ENCODE results near the gene MTA1. TPM values are rescaled to one million over a fixed set of nuclear protein-coding genes. Genes with fewer than 3 reads are reported as not detected.
A peak's percentile ranks its signal among the peaks of the same experiment; 100 is the strongest.

Gene MTA1
- total RNA-seq, 3 donors from 2014 or later (not counting 1 experiment from before 2014, with no cell fraction given) = 104 to 125 (median 112) TPM

- DNase-seq (peak in 1 of 2 donors; percentile 88), ATAC-seq (peak; percentile 8 to 31 (median 26))
- Mint-ChIP-seq H3K4me3 (peak overlapping the region; percentile 68), H3K27me3 (ENCODE audit: low read depth in 2 of 2) (peaks cover 0 to 9% of the 10 kb centered on the region in 2 donors), H3K36me3 (no peaks in the 10 kb centered on the region), H3K4me1 (peaks cover 12 to 54% of the 10 kb centered on the region in 2 donors), H3K9me3 (no peaks in the 10 kb centered on the region), H3K27ac (peak overlapping the region; percentile 81 to 89)
- no peak for TF ChIP-seq CTCF (IDR thresholded peaks at IDR 0.05)
- Histone ChIP-seq H3K27me3 (ENCODE audit: control insufficient read depth, insufficient read depth, low read length) (peaks cover 24% of the 10 kb centered on the region), H3K9me3 (ENCODE audit: control insufficient read depth, insufficient read depth, low read length) (no peaks in the 10 kb centered on the region), H3K4me1 (ENCODE audit: control insufficient read depth, insufficient read depth, low read length) (peaks cover 77% of the 10 kb centered on the region), H3K4me3 (ENCODE audit: low read length) (no peak overlapping the region), H3K36me3 (ENCODE audit: control insufficient read depth, insufficient read depth, low read length) (no peaks in the 10 kb centered on the region), H3K27ac (ENCODE audit: low read length) (peak overlapping the region; percentile 57)
- WGBS (ENCODE audit: insufficient coverage) = 10% methylated on average over 52 of the region's 56 CpGs
- intact Hi-C loops (cut with micrococcal nuclease) = no loop called here
These were observed 58.2 kb downstream of the MTA1 start for GRCh38 chr14:105477660-105478397.

GRCh38 chr14:105478398-105479251 lies 59.0 kb downstream of the MTA1 start:
- H3K9me3 ChIP-seq (ENCODE audit: control insufficient read depth, insufficient read depth, low read length) = no peaks in the 10 kb centered on the region
- no peak for ATAC-seq
- H3K4me1 ChIP-seq (ENCODE audit: control insufficient read depth, insufficient read depth, low read length) = peaks cover 81% of the 10 kb centered on the region
- no peaks in the 10 kb centered on the region for H3K36me3 ChIP-seq (ENCODE audit: control insufficient read depth, insufficient read depth, low read length)
- H3K4me3 Mint-ChIP-seq = no peak overlapping the region
- H3K27ac ChIP-seq (ENCODE audit: low read length) = no peak overlapping the region
- TF ChIP-seq CTCF (IDR thresholded peaks at IDR 0.05) = no peak
- peaks cover 23% of the 10 kb centered on the region for H3K27me3 ChIP-seq (ENCODE audit: control insufficient read depth, insufficient read depth, low read length)
- peaks cover 12 to 54% of the 10 kb centered on the region in 2 donors for H3K4me1 Mint-ChIP-seq
- WGBS (ENCODE audit: insufficient coverage) = 48% methylated on average over 80 of the region's 81 CpGs
- peaks cover 0 to 6% of the 10 kb centered on the region in 2 donors for H3K27me3 Mint-ChIP-seq (ENCODE audit: low read depth in 2 of 2)
- DNase-seq = peak in 1 of 2 donors; percentile 67
- no peaks in the 10 kb centered on the region for H3K36me3 Mint-ChIP-seq
- H3K4me3 ChIP-seq (ENCODE audit: low read length) = no peak overlapping the region
- intact Hi-C loops (cut with micrococcal nuclease) = no loop called here
- peak overlapping the region in 1 of 2 donors; percentile 100 for H3K27ac Mint-ChIP-seq
- no peaks in the 10 kb centered on the region for H3K9me3 Mint-ChIP-seq

- no peak for TF ChIP-seq CTCF (IDR thresholded peaks at IDR 0.05)
- H3K36me3 Mint-ChIP-seq = no peaks in the 10 kb centered on the region
- peaks cover 0 to 3% of the 10 kb centered on the region in 2 donors for H3K27me3 Mint-ChIP-seq (ENCODE audit: low read depth in 2 of 2)
- no peaks in the 10 kb centered on the region for H3K9me3 ChIP-seq (ENCODE audit: control insufficient read depth, insufficient read depth, low read length)
- H3K4me1 Mint-ChIP-seq = peaks cover 12 to 56% of the 10 kb centered on the region in 2 donors
- ATAC-seq (no peak), DNase-seq (peak in 1 of 2 donors; percentile 60)
- intact Hi-C loops (cut with micrococcal nuclease) = no loop called here
- WGBS (ENCODE audit: insufficient coverage) = 44% methylated on average over 34 of the region's 34 CpGs
- H3K27me3 ChIP-seq (ENCODE audit: control insufficient read depth, insufficient read depth, low read length) = peaks cover 20% of the 10 kb centered on the region
- peak overlapping the region; percentile 49 for H3K4me3 Mint-ChIP-seq
- peaks cover 86% of the 10 kb centered on the region for H3K4me1 ChIP-seq (ENCODE audit: control insufficient read depth, insufficient read depth, low read length)
- no peak overlapping the region for H3K27ac ChIP-seq (ENCODE audit: low read length)
- no peak overlapping the region for H3K4me3 ChIP-seq (ENCODE audit: low read length)
- no peaks in the 10 kb centered on the region for H3K36me3 ChIP-seq (ENCODE audit: control insufficient read depth, insufficient read depth, low read length)
- H3K9me3 Mint-ChIP-seq = no peaks in the 10 kb centered on the region
- peak overlapping the region; percentile 95 to 100 for H3K27ac Mint-ChIP-seq
These were observed 60.0 kb downstream of the MTA1 start for GRCh38 chr14:105479431-105480158.

Data from natural killer cell (primary cell).